PC-9 (cell line): ENCODE results near the gene FKBP1B.

ENCODE experiments used
- CTCF ChIP-seq: fragments of 200-600 bp; sonication (generic); conservative IDR thresholded peaks from 2 replicates; pipeline ENCODE4 v1.6.1; 2017; ENCODE audit warnings: mixed run types, antibody characterized with exemption, mild to moderate bottlenecking, moderate library complexity
- EZH2 ChIP-seq: fragments of 200-600 bp; sonication (generic); IDR thresholded peaks from 2 replicates; pipeline ENCODE4 v1.8.0; 2017; ENCODE audit warnings: antibody characterized with exemption, low read depth

DNA sequence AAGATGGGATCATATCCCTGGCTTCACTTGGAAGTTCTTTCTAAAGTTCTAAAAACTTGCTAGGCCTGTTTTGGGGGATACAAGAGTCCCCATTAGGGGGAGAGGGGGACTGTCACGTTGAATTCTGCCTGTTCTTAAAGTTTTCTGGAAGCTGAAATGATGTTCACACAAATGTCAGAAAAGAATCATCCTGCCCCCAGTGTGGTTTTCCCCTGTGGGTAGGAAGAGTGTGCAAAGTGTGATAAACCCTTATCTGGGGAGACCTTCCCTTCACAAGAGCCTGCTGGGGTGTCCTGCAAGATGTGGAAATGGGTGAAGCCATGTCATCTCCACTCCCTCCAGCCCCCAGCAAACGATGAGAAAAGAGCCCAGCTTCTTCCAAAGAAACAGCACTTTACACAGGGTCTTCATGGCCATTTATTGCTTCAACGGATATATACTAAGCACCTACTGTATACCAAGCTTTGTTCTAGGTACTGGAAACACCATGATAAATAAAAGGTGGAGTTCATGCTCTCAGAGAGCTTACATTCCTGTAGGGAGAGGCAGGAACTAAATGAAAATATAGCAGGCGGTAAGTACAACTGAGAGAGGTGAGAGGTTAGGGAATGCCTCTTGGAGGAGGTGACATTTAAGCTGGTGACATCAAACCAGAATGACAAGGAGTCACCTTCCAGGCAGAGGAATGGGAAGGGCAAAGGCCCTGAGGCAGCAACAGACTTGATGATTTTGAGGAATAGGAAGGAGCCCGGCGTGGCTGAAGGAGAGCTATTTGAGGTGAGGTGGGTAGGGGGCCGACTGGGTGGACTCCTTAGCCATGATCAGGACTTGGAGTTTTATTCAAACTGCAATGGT, 38.1 kb upstream of the FKBP1B start:
- TF ChIP-seq CTCF: no peak
- no peak for TF ChIP-seq EZH2
